Fibroblast of gingiva (primary cell): ENCODE measurements around the gene PPP2R1B.
A peak's percentile ranks its signal among the peaks of the same experiment; 100 is the strongest.
"Not testable (repeated sequence)": the region's sequence is repeated elsewhere in the genome, so short reads cannot be mapped to it uniquely, and the experiment has no call there.

ENCODE experiments used
- DNase-seq: peaks from one replicate; pipeline ENCODE4 v3.0.0-alpha.2; 2011; ENCODE audit warnings: low read depth

The PPP2R1B gene

GRCh38 chr11:111782109-111782741 is 16.0 kb upstream of the PPP2R1B start:
- DNase-seq: no peak

GRCh38 chr11:111779118-111779517 is 12.9 kb upstream of the PPP2R1B start:
- no peak for DNase-seq

- no peak for DNase-seq
Observed at GRCh38 chr11:111778047-111778558, 11.9 kb upstream of the PPP2R1B start.

GRCh38 chr11:111777094-111778046 is 11.2 kb upstream of the PPP2R1B start:
- DNase-seq: peak; percentile 77

- DNase-seq: no peak
Observed at GRCh38 chr11:111776398-111777093, 10.4 kb upstream of the PPP2R1B start.

- DNase-seq: peak; percentile 77
Observed at GRCh38 chr11:111774955-111775710, 8.9 kb upstream of the PPP2R1B start.

- DNase-seq: no peak
Observed at GRCh38 chr11:111772535-111772934, 6.3 kb upstream of the PPP2R1B start.

- not testable (repeated sequence) for DNase-seq
Observed at GRCh38 chr11:111771205-111771604, 5.0 kb upstream of the PPP2R1B start.

- DNase-seq: no peak
Observed at GRCh38 chr11:111770581-111771134, 4.5 kb upstream of the PPP2R1B start.

GRCh38 chr11:111766834-111767142 is 599 bp upstream of the PPP2R1B start:
- no peak for DNase-seq

- no peak for DNase-seq
Observed at GRCh38 chr11:111765320-111765983, 737 bp downstream of the PPP2R1B start.

- no peak for DNase-seq
Observed at GRCh38 chr11:111764621-111765020, 1.6 kb downstream of the PPP2R1B start.

- peak; percentile 45 for DNase-seq
Observed at GRCh38 chr11:111762981-111763643, 3.1 kb downstream of the PPP2R1B start.

GRCh38 chr11:111762526-111762925 is 3.7 kb downstream of the PPP2R1B start:
- DNase-seq: no peak

GRCh38 chr11:111761036-111761435 is 5.2 kb downstream of the PPP2R1B start:
- DNase-seq: no peak

- no peak for DNase-seq
Observed at GRCh38 chr11:111759778-111760407, 6.3 kb downstream of the PPP2R1B start.

GRCh38 chr11:111759376-111759775 is 6.8 kb downstream of the PPP2R1B start:
- no peak for DNase-seq

- DNase-seq: no peak
Observed at GRCh38 chr11:111756097-111756496, 10.1 kb downstream of the PPP2R1B start.

- DNase-seq: no peak
Observed at GRCh38 chr11:111749646-111750045, 16.5 kb downstream of the PPP2R1B start.
